HepG2 (cell line): ENCODE measurements around the gene SLCO3A1.

Experiments
- E2F5 ChIP-seq: sonication (generic); formaldehyde crosslinking; conservative IDR thresholded peaks from 2 replicates; pipeline ENCODE4 v1.4.0; 2020; ENCODE audit warnings: missing genetic modification reagents
- ELF4 ChIP-seq: sonication (generic); formaldehyde crosslinking; IDR thresholded peaks from 2 replicates; pipeline ENCODE4 v1.5.0; 2020; ENCODE audit warnings: missing genetic modification reagents, mild to moderate bottlenecking, moderate library complexity, borderline replicate concordance
- MAZ ChIP-seq, 2 experiments: sonication (generic) in 1 of 2; formaldehyde crosslinking in 1 of 2; IDR thresholded peaks; 2 replicates each; pipeline versions ENCODE4 v1.5.0 to v1.6.1; 2012 to 2020; ENCODE audit warnings: low read depth in 2 of 2, mild to moderate bottlenecking in 2 of 2, borderline replicate concordance in 1 of 2, improper control_type of control experiment in 1 of 2, low read length in 1 of 2, missing genetic modification reagents in 1 of 2, moderate library complexity in 1 of 2
- PRDM15 ChIP-seq: sonication (generic); formaldehyde crosslinking; IDR thresholded peaks from 2 replicates; pipeline ENCODE4 v1.4.0; 2020; ENCODE audit warnings: missing genetic modification reagents
- RAD21 ChIP-seq: fragments of 450-650 bp; formaldehyde crosslinking; IDR thresholded peaks from 2 replicates; pipeline ENCODE4 v1.5.0; 2020; ENCODE audit warnings: mild to moderate bottlenecking

- TF ChIP-seq RAD21 (CRISPR knock-in tag) (no peak), ELF4 (CRISPR knock-in tag) (no peak), MAZ (IDR thresholded peaks at IDR 0.05; ENCODE audit: borderline replicate concordance, low read depth, low read length) (no peak), MAZ (CRISPR knock-in tag; IDR thresholded peaks at IDR 0.05; ENCODE audit: low read depth) (no peak), E2F5 (CRISPR knock-in tag) (no peak), PRDM15 (no peak)
Observed at GRCh38 chr15:91833056-91833455, 20.5 kb upstream of the SLCO3A1 start.
